K562 (cell line): ENCODE results near the gene DAZAP1.

ENCODE experiments used
- ARHGAP35 ChIP-seq: fragments of 450-650 bp; IDR thresholded peaks from 2 replicates; pipeline ENCODE4 v1.6.1; 2018; ENCODE audit not compliant: partially characterized antibody
- CREB1 ChIP-seq, 2 experiments: sonication (generic) in 1 of 2; formaldehyde crosslinking in 1 of 2; IDR thresholded peaks; 2 replicates each; pipeline versions ENCODE4 v1.6.1 to v1.8.0; 2012 to 2022; ENCODE audit warnings: inconsistent platforms in 1 of 2, mild to moderate bottlenecking in 1 of 2, missing genetic modification reagents in 1 of 2, moderate library complexity in 1 of 2
- HLTF ChIP-seq: fragments of 450-650 bp; IDR thresholded peaks from 2 replicates; pipeline ENCODE4 v1.6.1; 2016
- POLR2AphosphoS5 ChIP-seq: IDR thresholded peaks from 2 replicates; pipeline ENCODE4 v1.6.1; 2011; ENCODE audit warnings: mild to moderate bottlenecking, low read depth, low read length, moderate library complexity; ENCODE audit not compliant: control insufficient read depth, insufficient read depth
- THAP12 ChIP-seq: fragments of 250-450 bp; sonication (Bioruptor Pico); IDR thresholded peaks from 2 replicates; pipeline ENCODE4 v1.9.0; 2021; ENCODE audit warnings: mild to moderate bottlenecking, inconsistent platforms
- ZNF212 ChIP-seq: fragments of 450-650 bp; formaldehyde crosslinking; IDR thresholded peaks from 2 replicates; pipeline ENCODE4 v1.4.0; 2020; ENCODE audit warnings: mild to moderate bottlenecking
- ZNF253 ChIP-seq: fragments of 250-450 bp; sonication (Bioruptor Pico); conservative IDR thresholded peaks from 2 replicates; pipeline ENCODE4 v1.6.1; 2021; ENCODE audit warnings: mild to moderate bottlenecking
- ZNF57 ChIP-seq: fragments of 450-650 bp; formaldehyde crosslinking; IDR thresholded peaks from 2 replicates; pipeline ENCODE4 v1.4.0; 2020; ENCODE audit warnings: mild to moderate bottlenecking, moderate library complexity
- TF ChIP-seq, protein P1 (sequence below), 3 experiments: IDR thresholded peaks in 2 of 3; conservative IDR thresholded peaks in 1 of 3; 2 replicates each; pipeline ENCODE4 v1.5.1; 2011 to 2012; ENCODE audit warnings: low read length in 3 of 3, mild to moderate bottlenecking in 3 of 3, control low read depth in 2 of 3, improper control_type of control experiment in 1 of 3, inconsistent platforms in 1 of 3, low read depth in 1 of 3, mixed read lengths in 1 of 3, moderate library complexity in 1 of 3; ENCODE audit not compliant: insufficient read depth in 2 of 3
- TF ChIP-seq, protein P2 (sequence below): fragments of 250-450 bp; sonication (Bioruptor Pico); IDR thresholded peaks from 2 replicates; pipeline ENCODE4 v1.5.0; 2020; ENCODE audit warnings: mild to moderate bottlenecking

DNA sequence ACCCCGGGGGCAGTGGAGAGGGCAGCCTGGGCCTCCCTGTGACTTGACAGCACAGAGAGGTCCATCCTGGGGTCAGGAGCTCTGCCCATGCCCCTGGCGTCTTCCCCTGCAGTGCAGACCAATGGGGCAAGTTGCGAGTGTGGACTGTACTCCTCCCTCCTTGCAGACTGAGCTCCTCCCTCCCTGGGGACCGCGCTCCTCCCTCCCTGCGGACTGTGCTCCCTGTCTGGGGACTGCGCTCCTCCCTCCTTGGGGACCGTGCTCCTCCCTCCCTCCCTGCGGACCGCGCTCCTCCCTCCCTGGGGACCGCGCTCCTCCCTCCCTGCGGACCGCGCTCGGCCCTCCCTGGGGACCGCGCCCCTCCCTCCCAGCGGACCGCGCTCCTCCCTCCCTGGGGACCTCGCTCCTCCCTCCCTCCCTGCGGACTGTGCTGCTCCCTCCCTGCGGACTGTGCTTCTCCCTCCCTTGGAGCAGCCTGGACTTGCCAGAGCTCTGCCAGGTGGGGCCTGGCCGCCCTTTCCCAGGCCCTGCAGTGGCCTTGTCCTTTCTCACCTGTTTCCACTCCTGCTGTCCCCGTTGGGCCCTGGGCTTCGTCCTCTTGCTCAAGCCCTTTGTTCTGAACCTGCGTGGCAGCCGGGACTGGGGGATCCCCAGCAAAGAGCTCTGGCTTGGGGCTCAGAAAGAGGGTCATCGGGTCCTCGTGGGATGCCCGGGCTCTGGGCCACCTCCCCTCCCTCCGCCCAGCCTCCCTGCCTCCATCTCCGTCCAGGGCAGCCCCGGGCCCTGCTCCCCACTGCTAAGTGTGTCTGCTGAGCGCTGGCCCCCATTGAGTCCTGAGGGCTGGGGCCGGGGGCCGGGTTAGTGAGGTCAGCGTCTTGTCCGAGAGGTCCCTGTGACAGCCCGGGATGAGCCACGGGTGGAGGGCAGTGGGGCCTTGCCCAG, 12.9 kb upstream of the DAZAP1 start:
- TF ChIP-seq ZNF212 = no peak
- TF ChIP-seq ARHGAP35 = no peak
- TF ChIP-seq HLTF = no peak
- TF ChIP-seq CREB1 (IDR thresholded peaks at IDR 0.05) = no peak
- TF ChIP-seq CREB1 (CRISPR knock-in tag; IDR thresholded peaks at IDR 0.05) = no peak
- TF ChIP-seq, protein P1, sequence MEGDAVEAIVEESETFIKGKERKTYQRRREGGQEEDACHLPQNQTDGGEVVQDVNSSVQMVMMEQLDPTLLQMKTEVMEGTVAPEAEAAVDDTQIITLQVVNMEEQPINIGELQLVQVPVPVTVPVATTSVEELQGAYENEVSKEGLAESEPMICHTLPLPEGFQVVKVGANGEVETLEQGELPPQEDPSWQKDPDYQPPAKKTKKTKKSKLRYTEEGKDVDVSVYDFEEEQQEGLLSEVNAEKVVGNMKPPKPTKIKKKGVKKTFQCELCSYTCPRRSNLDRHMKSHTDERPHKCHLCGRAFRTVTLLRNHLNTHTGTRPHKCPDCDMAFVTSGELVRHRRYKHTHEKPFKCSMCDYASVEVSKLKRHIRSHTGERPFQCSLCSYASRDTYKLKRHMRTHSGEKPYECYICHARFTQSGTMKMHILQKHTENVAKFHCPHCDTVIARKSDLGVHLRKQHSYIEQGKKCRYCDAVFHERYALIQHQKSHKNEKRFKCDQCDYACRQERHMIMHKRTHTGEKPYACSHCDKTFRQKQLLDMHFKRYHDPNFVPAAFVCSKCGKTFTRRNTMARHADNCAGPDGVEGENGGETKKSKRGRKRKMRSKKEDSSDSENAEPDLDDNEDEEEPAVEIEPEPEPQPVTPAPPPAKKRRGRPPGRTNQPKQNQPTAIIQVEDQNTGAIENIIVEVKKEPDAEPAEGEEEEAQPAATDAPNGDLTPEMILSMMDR (IDR thresholded peaks at IDR 0.05 in 2 of 3, conservative IDR thresholded peaks at IDR 0.05 in 1 of 3; ENCODE audit: insufficient read depth in 2 of 3, low read depth in 1 of 3, low read length in 3 of 3) = no peak
- TF ChIP-seq THAP12 = no peak
- TF ChIP-seq POLR2AphosphoS5 = no peak
- TF ChIP-seq, protein P2, sequence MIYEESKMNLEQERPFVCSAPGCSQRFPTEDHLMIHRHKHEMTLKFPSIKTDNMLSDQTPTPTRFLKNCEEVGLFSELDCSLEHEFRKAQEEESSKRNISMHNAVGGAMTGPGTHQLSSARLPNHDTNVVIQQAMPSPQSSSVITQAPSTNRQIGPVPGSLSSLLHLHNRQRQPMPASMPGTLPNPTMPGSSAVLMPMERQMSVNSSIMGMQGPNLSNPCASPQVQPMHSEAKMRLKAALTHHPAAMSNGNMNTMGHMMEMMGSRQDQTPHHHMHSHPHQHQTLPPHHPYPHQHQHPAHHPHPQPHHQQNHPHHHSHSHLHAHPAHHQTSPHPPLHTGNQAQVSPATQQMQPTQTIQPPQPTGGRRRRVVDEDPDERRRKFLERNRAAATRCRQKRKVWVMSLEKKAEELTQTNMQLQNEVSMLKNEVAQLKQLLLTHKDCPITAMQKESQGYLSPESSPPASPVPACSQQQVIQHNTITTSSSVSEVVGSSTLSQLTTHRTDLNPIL (CRISPR knock-in tag) = no peak
- no peak for TF ChIP-seq ZNF253
- no peak for TF ChIP-seq ZNF57 (CRISPR knock-in tag)
